Renal cortex interstitium (tissue), 11 donors: ENCODE results near the gene PLA2G4B. TPM values are rescaled to one million over a fixed set of nuclear protein-coding genes. Genes with fewer than 3 reads are reported as not detected.

ENCODE experiments used
- DNase-seq, 11 donors: peaks; one replicate each; pipeline ENCODE4 v3.0.0-alpha.2; 2013; ENCODE audit warnings: low read depth in 9 of 11, low spot score in 4 of 11; ENCODE audit errors: extremely low read depth in 1 of 11
- polyA plus RNA-seq, 3 donors: library from polyadenylated mRNA; unstranded; fragments of 120-200 nt; gene quantifications; one replicate each; pipeline ENCODE4 v1.2.1, GENCODE V29; 2013; ENCODE audit not compliant: insufficient read length in 3 of 3

The PLA2G4B gene
- polyA plus RNA-seq, 3 donors: 11.9 to 24.3 (median 12.6) TPM

- no peak for DNase-seq
These were observed 4.9 kb downstream of the PLA2G4B start for GRCh38 chr15:41843571-41843970.

- no peak for DNase-seq
These were observed 6.2 kb downstream of the PLA2G4B start for GRCh38 chr15:41844814-41845213.

- no peak for DNase-seq
These were observed 8.6 kb downstream of the PLA2G4B start for GRCh38 chr15:41847206-41847605.

GRCh38 chr15:41847981-41848380 is 9.3 kb downstream of the PLA2G4B start:
- DNase-seq: no peak

- DNase-seq: no peak
These were observed 10.0 kb downstream of the PLA2G4B start for GRCh38 chr15:41848631-41849030.

GRCh38 chr15:41849204-41849603 is 10.6 kb downstream of the PLA2G4B start:
- DNase-seq: no peak

- no peak for DNase-seq
These were observed 11.2 kb downstream of the PLA2G4B start for GRCh38 chr15:41849861-41850260.

- DNase-seq: no peak
These were observed 12.0 kb downstream of the PLA2G4B start for GRCh38 chr15:41850482-41851166.

GRCh38 chr15:41851167-41851523 is 12.5 kb downstream of the PLA2G4B start:
- DNase-seq: no peak

GRCh38 chr15:41851755-41852370 is 13.2 kb downstream of the PLA2G4B start:
- no peak for DNase-seq

GRCh38 chr15:41852736-41853590 is 14.3 kb downstream of the PLA2G4B start:
- DNase-seq: no peak

- DNase-seq: no peak
These were observed 15.2 kb downstream of the PLA2G4B start for GRCh38 chr15:41853831-41854230.

GRCh38 chr15:41854443-41854842 is 15.8 kb downstream of the PLA2G4B start:
- no peak for DNase-seq

- DNase-seq: peak in 8 of 11 donors; percentile 38 to 57 (median 48)
These were observed 16.8 kb downstream of the PLA2G4B start for GRCh38 chr15:41855261-41855961.

GRCh38 chr15:41856262-41856661 is 17.6 kb downstream of the PLA2G4B start:
- DNase-seq: no peak

- no peak for DNase-seq
These were observed 18.1 kb downstream of the PLA2G4B start for GRCh38 chr15:41856716-41857115.

- DNase-seq: no peak
These were observed 18.7 kb downstream of the PLA2G4B start for GRCh38 chr15:41857316-41857715.

- no peak for DNase-seq
These were observed 20.1 kb downstream of the PLA2G4B start for GRCh38 chr15:41858756-41859155.

- DNase-seq: no peak
These were observed 21.6 kb downstream of the PLA2G4B start for GRCh38 chr15:41860049-41860828.
